ENCODE data around the gene NACC2. TPM values are rescaled to one million over a fixed set of nuclear protein-coding genes. Genes with fewer than 3 reads are reported as not detected.

The NACC2 gene
- total and polyA plus RNA-seq, 9 of the 15 experiments (the other 6 are each of a cell fraction or from before 2014, with no cell fraction given) = 0.70 to 25.1 (median 5.6) TPM

DNA sequence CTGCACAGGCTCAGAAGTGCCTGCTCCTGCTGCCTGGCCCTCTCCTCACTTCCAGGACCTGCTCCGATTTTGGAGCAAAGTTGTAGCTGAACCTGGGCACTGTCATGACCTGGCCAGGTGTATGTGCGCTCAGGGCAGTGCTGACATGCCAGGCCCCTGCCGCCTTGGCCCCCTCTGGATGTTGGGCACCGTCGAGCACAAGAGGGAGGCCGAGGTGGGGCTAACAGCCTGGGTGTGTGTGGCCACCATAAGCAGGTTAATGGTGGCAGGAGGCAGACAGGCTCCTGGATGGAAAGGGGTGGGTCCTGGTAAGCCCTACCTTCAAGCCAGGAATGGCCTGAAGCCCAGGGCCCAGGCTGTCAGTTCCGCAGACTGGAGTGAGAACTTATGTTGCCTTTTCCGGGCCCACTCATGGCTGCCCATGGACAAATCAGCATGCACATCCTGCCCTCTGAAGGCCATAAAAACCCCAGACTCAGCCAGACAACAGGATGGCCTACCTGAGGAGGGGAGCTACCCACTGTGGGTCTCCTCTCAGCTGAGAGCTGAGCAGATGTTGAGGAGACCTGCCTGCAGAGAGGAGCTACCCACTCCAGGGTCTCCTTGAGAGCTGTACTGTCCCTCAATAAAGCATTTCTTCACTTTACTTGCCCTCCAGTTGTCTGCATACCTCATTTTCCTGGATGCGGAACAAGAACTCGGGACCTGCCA lies 66.2 kb downstream of the NACC2 start (continued):
- TF ChIP-seq CEBPZ (IDR thresholded peaks at IDR 0.05; ENCODE audit: borderline replicate concordance, low read depth, low read length) = 0 out of 2 replicates have a peak, but pooled peaks have one; percentile 19
- TF ChIP-seq ZNF184 (CRISPR knock-in tag; IDR thresholded peaks at IDR 0.05) = no peak
- no peak for TF ChIP-seq GTF2F1 (IDR thresholded peaks at IDR 0.05; ENCODE audit: low read depth, low read length)
- TF ChIP-seq POLR2H (tag; IDR thresholded peaks at IDR 0.05; ENCODE audit: low read depth) = no peak
- TF ChIP-seq, protein P1, sequence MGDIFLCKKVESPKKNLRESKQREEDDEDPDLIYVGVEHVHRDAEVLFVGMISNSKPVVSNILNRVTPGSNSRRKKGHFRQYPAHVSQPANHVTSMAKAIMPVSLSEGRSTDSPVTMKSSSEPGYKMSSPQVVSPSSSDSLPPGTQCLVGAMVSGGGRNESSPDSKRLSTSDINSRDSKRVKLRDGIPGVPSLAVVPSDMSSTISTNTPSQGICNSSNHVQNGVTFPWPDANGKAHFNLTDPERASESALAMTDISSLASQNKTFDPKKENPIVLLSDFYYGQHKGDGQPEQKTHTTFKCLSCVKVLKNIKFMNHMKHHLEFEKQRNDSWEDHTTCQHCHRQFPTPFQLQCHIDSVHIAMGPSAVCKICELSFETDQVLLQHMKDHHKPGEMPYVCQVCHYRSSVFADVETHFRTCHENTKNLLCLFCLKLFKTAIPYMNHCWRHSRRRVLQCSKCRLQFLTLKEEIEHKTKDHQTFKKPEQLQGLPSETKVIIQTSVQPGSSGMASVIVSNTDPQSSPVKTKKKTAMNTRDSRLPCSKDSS (IDR thresholded peaks at IDR 0.05; ENCODE audit: low read depth, partially characterized antibody) = peak; percentile 84
- TF ChIP-seq, protein P2, sequence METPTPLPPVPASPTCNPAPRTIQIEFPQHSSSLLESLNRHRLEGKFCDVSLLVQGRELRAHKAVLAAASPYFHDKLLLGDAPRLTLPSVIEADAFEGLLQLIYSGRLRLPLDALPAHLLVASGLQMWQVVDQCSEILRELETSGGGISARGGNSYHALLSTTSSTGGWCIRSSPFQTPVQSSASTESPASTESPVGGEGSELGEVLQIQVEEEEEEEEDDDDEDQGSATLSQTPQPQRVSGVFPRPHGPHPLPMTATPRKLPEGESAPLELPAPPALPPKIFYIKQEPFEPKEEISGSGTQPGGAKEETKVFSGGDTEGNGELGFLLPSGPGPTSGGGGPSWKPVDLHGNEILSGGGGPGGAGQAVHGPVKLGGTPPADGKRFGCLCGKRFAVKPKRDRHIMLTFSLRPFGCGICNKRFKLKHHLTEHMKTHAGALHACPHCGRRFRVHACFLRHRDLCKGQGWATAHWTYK (CRISPR knock-in tag; IDR thresholded peaks at IDR 0.05) = no peak
- TF ChIP-seq ZNF124 (CRISPR knock-in tag; IDR thresholded peaks at IDR 0.05) = 0 out of 2 replicates have a peak, but pooled peaks have one; percentile 40
- no peak for TF ChIP-seq SETDB1 (IDR thresholded peaks at IDR 0.05; ENCODE audit: low read length)
- no peak for TF ChIP-seq ZFP1 (CRISPR knock-in tag; IDR thresholded peaks at IDR 0.05)
- no peak for TF ChIP-seq RNF2 (IDR thresholded peaks at IDR 0.05)
- TF ChIP-seq, protein P3, sequence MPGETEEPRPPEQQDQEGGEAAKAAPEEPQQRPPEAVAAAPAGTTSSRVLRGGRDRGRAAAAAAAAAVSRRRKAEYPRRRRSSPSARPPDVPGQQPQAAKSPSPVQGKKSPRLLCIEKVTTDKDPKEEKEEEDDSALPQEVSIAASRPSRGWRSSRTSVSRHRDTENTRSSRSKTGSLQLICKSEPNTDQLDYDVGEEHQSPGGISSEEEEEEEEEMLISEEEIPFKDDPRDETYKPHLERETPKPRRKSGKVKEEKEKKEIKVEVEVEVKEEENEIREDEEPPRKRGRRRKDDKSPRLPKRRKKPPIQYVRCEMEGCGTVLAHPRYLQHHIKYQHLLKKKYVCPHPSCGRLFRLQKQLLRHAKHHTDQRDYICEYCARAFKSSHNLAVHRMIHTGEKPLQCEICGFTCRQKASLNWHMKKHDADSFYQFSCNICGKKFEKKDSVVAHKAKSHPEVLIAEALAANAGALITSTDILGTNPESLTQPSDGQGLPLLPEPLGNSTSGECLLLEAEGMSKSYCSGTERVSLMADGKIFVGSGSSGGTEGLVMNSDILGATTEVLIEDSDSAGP (CRISPR knock-in tag; IDR thresholded peaks at IDR 0.05) = no peak
- peak; percentile 44; the same call in 1 of the 2 replicates for TF ChIP-seq MTA3 (IDR thresholded peaks at IDR 0.05; ENCODE audit: borderline replicate concordance)
- TF ChIP-seq PKNOX1 (IDR thresholded peaks at IDR 0.05) = no peak
- TF ChIP-seq TFAP4 (CRISPR knock-in tag; IDR thresholded peaks at IDR 0.05; ENCODE audit: borderline replicate concordance) = peak; percentile 54; the same call in 1 of the 2 replicates

All from K562 (cell line).